DMS114 treated with DMSO at 0.1 percent for 48 hours (cell line): Measurements from ENCODE around the gene KATNAL1.
A peak's percentile ranks its signal among the peaks of the same experiment; 100 is the strongest.

Source experiments
- DNase-seq: peaks from one replicate; lab custom pipeline; 2025; ENCODE audit not compliant: unreplicated experiment; lab: John Stamatoyannopoulos, UW

The KATNAL1 gene

DNA sequence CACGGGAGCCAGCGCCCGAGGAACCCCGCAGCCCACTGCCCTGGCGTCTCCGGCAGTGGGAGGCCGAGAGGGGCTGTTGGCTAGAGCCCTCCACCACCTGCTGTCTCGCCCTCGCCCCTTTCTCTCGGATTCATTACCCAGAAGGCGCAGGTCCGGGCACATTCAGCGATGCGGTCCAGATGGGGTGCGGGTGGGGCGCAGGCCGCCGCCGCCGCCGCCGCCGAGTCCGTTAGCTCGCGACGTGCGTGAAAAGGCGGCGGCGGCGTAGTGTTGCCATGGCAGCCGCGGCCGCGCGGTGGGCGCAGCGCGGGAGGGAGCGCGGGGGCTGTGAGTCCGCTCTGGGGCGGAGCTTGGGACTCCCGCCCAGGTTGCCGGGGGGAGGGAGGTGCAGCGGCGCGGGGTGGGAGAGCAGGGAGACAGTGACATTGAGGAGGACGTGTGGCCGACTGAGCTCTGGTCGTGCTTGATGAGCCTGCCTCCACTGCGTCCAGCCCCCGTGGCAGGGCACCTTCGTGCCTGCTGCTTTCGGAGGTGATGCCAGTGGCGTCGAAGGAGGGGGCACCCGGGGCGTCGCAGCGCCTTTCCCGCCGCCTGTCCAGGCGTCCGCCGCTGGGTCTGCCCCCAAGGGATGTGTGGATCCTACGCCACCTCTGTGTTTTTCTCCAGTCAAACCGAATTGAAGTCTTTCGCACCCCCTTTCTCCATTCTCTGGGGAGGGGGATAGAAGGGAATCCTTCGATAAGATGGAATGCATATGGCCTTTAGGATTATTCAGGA lies at the start of gene KATNAL1:
TSS of gene KATNAL1 (minus strand) at position 358 of the 777 bp plus-strand sequence. CDS start 23,774 bp downstream, outside the sequence.
- peak; percentile 34 for DNase-seq

DNA sequence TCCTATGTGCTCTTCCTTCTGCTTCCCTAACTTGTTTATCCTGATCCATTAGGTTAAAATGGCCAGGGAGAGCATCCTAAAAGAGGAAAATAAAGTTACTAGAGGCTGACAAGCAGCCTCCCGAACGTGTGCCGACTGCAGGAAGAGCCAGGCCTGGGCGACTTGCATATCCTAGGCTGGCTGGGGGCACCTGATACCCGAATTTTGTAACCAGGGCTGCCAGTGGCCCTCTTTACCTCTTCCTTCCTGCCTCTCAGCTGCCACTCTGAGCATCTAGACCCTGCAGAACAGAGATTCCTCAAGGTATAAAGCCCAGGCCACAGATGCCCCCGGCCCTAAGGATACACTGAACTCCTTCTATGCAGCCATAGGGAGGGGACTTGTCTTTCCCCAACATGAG lies 48.5 kb upstream of the KATNAL1 start:
- DNase-seq: no peak

DNA sequence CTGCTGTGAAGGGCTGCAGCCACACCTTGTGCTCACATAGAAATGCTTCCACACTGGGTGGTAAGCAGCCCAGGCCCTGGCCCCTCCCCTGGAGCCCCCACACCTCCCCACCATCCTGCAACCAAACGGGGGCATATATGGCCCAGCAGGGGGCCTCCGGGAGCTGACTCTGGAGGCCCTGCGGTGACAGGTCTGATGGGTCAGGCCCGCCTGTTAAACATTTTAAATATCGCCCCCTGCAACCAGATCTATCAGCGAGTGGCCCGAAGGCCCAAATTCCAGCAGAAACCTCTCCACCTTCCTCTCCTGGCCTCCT lies 48.0 kb upstream of the KATNAL1 start:
- no peak for DNase-seq

DNA sequence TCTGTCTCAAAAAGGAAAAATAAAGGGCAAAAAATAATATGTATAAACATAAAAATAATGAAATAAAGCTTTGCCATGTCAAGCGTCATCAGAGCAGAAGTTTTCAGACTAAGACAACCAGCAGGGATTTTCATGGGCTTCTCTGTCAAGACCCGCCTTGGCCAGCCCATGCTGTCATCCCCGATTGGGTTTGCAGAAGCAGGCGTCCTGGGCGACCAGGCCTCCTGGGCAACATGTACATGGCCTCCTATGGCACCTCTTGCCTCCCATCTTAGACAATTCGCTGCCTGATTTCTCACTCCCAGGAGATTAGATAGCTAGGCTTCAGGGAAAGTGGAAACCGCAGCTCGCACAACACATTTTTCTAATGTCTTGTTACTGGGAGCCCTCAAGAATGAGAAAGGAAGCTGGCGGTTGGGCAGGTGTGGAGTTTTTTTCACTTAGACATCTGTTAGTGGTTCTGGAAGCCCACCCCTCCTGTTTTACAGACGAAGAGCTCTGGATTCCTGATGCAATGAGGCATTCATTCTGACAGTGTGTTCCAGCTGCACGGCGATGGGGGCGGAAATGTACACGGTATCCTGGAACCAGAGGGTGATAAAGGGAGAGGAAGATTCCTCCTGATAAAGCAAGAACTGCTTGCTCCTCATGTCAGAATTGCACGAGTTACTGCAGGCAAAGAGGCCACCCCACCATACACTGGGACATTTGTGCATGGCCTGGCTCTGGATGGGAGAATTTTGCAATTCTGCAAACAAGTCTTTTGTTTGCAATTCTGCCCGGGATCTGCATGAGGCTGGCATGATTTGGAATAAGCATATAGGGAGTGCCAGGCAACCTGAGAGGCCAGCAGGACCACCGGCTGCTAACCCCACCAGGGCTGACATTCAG lies 47.4 kb upstream of the KATNAL1 start:
- DNase-seq: no peak

DNA sequence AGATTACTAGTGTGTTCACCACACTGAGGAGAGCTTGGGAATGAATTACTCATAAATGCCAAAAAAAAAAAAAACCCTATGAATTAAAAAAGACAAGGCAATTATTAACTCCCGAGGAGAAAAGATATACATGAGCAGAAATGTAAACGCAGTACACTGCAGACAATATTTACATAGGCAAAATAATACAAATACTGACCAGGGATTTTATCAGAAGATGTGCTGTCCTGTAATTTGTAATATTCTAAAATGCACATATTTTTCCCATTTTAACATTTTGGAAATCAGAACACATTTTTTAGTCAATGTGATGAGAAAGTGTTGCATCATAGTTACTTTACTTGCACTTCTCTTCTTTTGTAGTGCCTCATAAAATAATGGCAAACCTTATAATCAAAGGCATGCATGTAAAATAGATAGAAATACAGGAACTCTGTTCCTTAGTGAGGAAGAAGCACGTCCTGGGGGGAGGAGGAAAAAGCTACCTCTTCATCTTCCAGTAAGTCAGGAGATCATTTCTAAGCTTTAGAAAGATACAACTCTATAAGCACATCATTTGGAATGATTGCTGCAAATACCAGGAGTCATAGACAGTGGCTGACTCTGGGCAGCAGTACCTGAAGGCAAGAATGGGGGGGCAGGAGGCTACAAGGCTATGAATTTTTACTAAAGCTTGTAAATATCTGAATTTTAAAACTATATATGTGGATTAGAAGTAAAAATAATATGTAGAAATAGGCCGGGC lies 46.3 kb upstream of the KATNAL1 start:
- DNase-seq: no peak

DNA sequence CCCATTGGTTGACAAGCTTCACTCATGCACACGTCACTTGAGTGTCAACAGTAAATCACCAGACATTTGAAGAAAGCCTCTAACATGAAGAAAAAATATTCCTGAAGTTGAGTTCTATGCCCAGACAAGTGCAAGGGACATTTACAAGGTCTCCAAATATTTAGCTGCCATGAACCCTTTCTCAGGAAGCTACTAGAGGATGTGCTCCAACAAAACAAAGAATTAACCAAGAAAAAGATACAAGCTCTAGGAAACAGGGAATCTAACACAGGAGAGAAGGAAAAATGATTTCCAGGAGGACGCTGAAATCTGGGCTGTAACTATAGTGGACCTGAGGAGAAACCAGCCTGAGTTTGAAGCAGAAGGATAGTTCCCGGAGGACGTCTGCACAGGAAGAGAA lies 45.7 kb upstream of the KATNAL1 start:
- no peak for DNase-seq

DNA sequence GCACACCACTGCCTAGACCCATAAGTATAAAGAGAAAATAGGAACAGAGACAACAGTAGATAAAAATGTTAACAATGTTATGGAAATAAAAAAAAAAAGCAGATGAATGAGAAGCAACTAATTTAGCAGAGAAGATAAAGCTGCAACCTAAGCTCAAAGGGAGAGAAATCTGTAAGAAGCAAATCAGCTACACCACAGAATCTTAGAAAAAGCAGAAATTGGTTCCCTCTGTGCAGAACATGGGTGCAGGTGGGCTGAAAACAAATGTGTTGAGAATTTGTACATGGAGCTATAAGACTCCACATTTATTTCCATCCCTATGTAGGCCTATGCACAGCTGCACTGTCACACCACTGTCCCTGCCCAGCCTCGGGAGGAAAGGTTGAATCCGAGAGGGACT lies 44.8 kb upstream of the KATNAL1 start:
- DNase-seq: no peak

DNA sequence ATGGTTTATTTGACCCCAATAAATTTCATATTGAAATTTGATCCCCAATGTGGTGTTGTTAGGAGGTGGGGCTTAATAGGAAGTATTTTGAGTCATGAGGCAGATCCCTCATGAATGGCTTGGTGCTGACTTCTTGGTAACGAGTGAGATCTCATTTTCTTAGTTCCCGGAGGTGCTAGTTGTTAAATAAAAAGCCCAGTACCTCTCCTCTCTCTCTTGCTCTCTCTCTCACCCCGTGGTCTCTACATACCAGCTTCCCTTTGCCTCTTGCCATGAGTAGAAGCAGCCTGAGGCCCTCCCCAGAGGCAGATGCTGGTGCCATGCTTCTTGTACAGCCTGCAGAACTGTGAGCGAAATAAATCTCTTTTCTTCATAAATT lies 39.4 kb upstream of the KATNAL1 start:
- no peak for DNase-seq

DNA sequence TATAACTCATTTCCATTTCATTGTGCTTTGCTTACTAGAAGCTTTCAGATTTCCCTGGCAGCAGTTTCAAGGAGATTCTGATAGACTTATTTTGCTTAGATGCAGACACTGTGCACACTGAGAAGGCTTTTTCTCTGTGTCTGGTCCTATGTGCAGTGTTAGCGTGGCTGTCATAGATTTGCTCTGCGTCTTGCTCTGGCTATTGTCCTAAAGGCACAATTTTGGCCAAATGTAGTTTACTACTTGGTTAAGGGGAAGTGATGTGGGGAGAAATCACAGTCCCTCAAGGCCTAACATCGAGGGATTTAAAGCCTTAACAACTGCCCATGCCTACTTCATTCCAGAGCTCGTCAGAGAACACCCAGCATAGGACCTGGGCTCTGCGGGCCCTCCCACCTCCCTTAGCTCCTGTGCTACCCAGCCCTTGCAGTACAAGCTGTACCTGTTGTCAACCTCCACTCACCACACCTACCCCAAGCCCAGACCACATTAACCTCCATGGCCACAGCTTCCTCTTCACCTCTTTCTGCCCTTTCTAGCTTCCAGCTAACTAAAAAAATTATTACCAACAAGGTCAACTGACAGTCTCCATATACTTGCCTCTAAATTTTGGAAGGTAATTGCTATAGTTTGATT lies 38.9 kb upstream of the KATNAL1 start:
- no peak for DNase-seq

DNA sequence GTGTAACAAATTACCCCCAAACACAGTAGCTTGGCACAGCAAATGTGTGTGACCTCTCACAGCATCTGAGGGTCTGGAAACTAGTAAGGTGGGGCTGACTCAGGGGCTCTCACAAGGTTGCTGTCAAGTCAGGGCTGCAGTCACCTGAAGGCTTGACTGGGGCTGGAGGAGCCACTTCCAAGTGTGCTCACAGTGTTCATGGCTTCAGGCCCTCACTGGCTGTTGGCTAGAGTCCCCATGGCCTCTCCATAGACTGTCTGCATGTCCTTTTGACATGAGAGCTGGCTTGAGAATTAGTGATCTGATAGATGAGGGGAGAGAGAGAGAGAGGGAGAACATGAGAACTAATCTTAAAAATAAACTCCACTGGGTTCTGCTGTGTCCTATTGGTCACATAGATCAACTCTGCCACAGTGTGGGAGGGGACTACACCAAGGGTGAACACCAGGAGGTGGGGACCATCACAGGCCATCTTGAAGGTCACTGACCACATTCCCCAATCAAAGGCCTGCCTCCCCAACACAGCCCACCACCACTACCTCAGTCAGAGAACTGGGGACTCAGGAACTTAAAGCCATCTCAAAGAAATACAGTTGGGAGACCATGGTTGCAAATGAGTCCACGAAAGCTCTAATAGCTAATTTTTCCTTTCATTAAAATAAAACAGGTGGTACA lies 38.2 kb upstream of the KATNAL1 start:
- no peak for DNase-seq

DNA sequence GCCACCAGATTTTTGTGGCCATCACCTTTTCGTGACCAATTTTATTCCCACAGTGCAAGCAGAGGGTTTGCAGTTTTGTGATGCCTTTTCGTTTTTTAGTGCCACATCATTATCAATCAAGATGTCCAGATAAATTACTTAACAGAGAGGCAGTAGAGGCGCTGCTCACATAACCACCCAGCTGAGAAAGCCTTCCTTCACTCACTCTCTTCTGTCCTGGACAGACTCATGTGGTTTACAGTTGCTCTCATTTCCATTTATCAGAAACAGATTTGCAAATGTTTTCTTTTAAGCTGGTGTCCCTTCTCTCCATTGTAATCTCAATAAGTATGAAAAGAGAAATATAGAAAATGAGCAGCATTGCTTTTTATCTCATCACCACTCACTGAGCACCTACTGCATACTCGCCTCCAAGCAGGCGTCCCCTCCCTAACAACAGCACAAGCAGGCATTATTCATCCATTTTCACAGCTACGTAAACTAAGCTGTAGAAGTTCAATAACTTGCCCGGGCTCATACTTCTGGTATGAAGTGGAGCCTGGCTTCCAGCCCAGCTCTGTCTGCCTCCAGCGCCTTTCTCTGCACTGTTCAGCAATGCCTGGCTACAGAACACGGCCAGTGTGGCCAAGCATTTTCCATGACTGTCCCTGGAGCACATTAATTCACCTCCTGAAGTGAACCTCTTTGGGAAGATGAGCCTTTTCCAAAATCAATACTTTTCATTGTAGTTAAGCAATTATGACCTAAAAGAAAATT lies 34.6 kb upstream of the KATNAL1 start:
- DNase-seq: no peak

DNA sequence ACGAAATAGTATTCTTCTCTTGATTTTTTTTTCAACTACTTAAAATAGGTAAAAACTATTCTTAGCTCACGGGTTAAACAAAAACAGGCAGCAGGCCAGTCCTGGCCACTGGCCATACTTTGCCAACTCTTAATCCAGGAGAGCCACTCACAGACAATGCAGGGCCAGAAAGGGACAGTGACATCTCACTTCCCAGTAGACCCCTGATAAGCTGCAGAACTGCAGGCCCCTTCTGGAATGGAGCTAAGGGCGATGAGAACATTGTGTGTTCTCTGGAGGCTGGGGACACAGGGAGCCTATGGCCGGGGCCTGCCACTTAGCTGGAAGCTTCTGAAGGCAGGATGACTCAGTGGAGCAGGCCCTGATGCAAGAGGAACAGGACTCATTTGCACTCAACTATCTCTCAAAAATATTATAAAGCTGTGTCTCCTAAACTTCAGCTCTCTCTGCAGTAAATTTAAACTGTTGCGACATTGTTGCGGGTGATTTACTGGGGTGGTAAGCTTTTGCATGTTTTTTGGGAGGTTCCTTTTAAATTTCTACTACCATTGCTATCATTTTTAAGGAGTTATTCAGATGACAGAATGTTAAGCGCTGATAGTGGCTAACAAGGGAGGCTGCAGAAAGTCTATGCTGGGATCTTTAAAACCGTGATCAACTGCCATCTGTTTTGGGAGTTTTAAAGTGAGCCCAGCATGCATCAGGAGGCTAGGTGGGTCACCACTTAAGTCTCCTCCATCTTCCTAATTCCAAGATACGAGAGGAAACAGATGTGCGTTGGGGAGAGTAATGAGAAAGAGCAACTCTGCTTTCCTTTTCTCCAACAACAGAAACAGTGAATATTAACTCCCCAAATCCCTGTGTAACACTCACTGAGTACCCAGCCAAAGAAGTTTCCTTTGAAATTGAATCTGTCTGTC lies 33.2 kb upstream of the KATNAL1 start:
- DNase-seq: no peak

DNA sequence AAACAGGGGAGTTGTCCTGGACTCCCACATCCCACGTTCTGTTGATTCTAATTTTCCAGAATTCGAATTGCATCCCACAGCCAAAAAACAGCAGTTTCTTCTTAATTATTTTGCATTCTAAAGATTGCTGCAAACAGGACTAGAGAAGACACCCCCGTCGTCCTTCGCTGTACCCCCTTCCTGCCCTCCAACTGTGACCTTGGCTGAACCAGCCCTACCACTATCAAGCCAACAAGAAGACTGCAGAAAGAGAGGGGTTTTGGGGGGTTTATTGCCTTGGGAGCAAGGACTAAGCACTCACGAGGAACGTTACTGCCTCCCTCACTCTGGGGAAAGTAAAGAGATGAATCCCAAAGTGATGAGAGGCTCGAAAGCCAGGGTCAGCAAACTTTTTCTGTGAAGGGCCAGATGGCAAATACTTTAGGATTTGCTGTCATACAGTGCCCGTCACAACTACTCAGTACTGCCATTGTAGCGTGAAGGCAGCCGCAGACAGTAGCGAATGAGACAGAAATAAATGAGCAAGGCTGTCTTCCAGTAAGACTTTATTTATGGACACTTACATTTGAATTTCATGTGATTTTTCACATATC lies 32.5 kb upstream of the KATNAL1 start:
- DNase-seq: no peak

DNA sequence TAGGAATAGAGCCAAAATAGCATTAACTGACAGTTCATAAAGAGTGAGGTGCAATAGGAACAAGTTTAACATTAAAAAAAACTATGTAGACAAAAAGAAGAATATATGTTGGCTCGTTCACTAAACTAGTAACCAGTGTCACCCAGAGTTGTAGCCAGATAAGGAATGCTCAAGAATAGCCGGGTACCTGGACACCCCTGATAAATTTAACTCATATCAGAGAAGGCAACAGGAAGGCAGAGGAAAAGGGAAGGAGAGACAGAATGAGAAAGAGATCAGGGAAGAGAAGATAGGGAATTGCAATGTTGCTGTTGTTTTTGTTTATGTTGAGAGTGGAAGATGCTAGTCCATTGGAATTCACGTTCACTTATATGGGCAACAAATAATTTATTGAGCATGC lies 31.6 kb upstream of the KATNAL1 start:
- no peak for DNase-seq

DNA sequence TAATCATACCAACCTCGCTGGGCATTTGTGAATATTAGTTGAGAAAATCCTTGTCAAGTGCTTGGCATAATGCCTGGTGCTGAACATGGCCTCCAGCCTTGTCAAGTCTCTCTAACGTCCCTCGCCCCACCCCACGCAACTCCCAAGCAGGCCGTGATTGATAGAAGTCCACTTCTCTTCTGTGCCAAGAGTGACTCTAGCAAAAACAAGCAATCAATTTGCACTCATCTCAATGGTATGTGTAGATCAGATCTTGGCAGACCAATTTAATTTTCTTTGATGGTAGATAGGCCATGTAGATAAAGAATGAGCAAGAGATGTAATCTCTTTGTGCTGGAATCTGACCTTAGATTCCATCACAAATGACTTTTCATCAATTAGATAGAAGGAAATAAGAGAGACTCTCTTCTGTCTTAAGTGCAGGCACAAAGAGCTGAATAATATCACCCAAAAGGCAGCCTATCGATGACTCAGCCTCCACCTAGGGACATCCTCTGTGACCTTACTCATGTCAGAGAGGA lies 31.0 kb upstream of the KATNAL1 start:
- no peak for DNase-seq

DNA sequence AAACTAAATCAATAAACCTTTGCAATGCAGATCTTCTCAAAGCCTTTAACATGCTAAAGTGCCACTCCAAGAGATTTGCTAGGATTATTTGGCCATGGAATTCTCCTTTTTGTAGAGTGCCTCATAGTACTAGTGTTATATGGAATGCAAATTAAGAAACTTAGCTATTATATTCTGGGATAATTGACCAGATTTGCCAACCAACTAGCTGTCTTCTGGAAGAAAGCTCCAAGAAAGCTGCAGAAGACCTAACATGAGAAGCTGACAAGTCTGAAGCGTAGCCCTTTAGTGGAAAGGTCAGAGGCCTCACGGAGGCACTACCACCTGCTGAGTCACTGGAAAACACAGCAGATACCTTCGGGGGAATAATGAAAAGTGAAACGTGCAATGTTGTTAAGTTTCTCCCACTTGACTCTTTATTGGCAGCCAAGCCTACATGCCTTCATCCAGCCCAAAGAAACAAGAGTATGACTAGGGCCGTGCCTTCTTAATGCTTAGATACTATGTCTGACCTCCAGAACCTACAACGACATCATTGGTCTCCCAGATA lies 29.8 kb upstream of the KATNAL1 start:
- DNase-seq: no peak

DNA sequence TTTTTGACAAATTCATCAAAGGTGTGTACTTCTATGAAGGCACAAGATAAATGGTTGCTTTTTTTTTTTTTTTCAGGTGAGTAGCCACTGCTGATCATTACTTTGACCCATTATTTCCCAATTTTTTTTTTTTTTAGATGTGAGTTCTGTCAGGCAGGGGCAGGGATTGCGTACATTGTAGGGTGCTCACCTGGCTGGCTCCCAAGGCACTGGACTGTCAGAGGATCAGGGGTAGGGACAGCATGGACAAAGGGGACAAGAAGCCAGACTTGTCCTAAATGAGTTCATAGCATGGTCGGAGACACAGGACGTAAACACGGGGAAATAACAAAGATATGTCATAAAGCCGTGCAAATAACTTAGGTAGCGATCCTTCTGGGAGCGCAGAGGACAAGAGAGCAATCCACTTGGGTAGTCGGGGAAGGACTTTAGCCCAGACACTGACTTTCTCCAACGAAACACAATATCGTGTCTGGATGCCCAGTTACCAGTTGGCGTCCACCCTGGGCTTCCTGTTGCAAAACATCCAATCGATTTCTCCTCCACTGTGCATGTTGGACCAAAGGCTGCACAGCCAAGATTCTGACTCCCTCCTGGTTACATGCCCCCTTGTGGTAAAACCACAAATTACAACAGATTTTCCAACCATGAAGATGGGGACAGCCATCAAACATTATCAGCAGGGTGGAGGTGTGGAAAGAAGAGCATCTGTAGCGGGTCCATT lies 27.5 kb upstream of the KATNAL1 start:
- DNase-seq: no peak
